GM21529 (cell line): ENCODE measurements around the gene TNFRSF12A.

Experiments
- ATAC-seq: cut with Tn5 transposase; IDR thresholded peaks from one replicate; pipeline ENCODE4 v1.9.1; 2021; ENCODE audit not compliant: unreplicated experiment

The TNFRSF12A gene, protein sequence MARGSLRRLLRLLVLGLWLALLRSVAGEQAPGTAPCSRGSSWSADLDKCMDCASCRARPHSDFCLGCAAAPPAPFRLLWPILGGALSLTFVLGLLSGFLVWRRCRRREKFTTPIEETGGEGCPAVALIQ

DNA sequence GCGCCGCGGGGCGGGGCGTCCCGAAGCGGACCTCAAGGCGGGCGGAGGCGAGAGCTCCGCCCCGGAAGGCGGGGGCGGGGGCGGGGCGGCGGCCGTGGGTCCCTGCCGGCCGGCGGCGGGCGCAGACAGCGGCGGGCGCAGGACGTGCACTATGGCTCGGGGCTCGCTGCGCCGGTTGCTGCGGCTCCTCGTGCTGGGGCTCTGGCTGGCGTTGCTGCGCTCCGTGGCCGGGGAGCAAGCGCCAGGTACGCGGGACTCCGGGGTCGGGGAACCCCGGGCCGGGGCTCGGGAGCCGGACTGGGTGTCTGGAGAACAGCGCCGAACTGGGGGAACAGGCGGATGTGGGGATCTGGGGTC is at the start of gene TNFRSF12A:
Gene TNFRSF12A, plus strand, starts transcription at position 122 of the 357 bp plus-strand sequence. Its CDS starts 30 bp downstream, at position 152.
- ATAC-seq: no peak

DNA sequence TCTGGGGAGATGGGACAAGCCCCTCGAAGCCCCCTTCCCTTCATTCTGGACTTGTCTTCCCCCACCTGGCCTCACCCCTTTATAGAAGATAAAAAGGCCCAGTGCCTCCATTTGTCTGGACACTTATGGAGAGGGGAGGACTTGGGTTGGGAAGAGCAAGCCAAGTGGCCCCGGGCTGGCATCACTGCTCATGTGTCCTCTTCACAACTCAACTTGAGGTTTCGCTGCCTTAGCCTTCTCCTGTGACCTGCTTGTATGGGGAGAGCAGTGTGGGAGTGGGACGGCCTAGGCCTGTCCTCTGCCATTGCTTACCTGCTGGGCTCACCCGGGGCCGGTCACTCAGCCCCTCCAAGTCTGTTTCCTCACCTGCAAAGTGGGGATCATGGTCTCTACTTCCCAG is 49.6 kb upstream of the TNFRSF12A start:
- ATAC-seq: no peak

DNA sequence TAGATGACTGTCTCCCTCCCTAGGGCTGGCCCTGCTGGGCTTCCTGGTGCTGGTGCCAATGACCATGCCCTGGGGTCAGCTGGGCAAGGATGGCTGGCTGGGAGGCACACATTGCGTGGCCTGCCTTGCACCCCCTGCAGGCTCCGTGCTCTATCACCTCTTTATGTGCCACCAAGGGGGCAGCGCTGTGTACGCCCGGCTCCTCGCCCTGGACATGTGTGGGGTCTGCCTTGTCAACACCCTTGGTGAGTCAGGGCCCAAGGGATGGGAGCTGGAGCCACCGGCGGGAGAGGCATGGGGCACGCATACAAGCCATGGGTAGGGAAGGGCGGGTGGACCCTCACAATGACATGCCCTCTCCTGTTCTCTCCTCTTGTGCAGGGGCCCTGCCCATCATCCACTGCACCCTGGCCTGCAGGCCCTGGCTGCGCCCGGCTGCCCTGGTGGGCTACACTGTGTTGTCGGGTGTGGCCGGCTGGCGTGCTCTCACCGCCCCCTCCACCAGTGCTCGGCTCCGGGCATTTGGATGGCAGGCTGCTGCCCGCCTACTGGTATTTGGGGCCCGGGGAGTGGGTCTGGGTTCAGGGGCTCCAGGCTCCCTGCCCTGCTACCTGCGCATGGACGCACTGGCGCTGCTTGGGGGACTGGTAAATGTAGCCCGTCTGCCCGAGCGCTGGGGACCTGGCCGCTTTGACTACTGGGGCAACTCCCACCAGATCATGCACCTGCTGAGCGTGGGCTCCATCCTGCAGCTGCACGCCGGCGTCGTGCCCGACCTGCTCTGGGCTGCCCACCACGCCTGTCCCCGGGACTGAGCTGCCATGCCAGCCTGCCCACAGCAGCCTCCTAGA is 48.8 kb upstream of the TNFRSF12A start:
- no peak for ATAC-seq

DNA sequence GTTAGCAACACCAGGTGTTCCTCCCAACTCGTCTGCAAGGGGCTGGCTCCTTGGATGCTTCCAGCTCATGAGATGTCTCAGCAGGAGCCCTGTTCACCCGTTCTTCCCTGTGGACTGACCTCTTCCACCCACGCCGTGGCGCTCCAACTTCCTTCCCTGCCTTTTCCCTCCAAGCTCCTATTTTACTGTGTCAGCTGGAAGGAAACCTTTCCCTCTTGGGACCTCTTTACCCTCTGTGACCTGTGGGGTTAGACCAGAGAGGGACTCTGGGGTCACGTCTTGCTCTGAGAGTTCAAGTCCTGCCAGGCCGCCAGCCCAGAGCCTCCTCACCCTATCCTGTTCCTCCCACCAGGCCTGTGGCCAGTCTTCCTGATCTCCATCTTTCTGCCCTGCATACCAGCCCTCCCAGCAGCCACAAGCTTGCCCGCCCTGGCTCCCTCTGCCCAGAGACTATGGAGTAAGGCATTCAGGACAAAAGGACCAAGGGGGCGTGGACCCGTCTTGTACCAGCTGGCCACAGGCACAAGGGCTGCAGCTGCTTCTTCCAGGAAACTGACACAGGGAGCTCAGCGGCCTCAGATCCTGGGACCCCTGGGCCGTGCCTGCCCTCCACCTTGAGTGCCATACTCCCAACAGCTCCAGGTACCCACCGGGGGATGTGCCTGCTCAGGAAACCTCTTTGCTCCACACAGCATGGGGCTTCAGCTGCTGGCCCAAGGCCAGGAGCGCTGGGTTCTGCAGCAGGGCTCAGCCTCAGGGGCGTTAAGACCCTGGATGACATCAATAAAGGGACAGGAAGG is 48.0 kb upstream of the TNFRSF12A start:
- ATAC-seq: no peak

DNA sequence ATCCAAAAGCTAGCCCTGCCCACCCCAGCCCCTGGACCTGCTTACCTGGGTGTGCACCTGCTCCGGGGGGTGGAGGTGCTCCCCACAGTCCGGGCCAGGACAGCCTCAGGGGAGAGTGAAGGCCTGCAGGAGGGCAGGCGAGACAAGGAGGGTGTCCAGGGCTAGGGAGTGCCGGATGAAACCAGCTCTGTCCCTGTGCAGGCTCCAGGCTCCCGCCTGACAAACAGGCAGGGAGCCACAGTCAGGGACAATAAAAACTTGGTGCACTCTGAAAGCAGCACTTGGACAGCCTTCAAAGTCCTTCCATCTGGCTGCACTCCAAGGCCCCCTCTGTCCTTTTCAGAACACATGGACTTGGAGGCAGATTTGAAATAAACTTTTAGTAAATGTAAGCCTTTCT is 47.1 kb upstream of the TNFRSF12A start:
- ATAC-seq: no peak

DNA sequence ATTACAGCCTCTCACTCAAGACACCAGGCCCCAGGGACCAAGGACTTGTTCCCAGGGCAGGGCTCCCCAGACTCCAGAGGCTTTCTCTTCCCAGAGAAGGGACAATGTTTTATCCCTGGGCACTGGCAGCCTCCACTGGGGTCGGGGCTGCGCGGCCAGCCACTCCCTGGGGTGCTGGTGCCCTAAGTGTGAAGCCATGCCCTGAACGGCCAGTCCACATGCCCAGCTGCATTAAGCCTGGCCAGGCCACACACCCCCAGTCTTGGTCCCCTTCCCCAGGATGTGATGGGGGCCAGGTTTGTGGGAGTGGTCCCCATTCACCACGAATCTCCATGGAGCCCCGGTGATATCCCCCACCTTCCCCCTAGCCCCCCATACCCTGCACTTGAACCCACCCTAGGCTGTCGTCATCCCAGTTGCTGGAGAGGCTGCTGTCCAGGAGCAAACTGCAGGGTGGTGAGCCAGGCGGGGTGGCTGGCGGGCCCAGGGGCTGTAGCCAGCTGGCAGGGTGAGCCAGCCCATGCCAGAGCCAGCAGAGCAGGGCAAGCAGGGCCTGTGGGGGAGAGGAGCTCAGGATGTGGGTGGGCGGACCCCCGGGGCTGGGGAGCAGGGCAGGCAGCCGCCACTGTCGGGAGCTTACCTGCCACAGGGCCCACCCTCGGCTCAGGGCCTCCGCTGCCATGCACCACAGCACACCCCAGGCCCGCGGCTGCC is 46.4 kb upstream of the TNFRSF12A start:
- ATAC-seq: no peak

DNA sequence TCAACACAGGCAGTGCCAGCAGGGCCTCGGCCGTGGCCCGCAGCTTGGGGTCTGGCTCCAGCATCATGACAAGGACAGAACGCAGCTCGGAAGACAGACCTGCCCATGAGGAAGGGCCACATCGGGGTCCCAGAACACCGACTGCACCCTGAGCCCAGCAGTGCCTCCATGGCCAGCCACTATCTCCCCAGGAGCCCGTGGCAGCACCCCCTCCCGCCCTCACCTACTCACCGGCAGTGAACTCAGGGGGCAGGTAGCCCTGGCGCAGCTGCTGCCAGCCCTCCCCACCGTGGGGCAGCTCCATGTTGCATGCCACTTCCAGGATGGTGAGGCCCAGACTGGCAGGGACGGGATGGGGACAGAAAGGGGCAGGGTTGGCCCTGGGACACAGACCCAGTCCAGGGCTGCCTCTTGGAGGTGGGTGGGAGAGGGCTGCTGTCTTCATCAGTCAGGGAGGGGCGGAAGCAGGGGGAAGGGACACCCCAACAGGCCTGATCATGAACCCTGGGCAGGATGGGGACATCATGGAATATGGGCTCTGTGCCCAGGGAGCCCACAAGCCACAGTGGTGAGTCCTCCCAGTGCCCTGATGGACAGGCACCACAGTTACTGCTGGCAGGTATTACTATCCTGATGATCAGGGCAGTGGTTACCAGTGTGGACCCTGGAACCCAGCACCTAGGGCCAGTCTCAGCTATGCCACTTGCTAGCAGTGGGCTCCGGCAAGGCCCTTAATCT is 45.7 kb upstream of the TNFRSF12A start:
- ATAC-seq: no peak

DNA sequence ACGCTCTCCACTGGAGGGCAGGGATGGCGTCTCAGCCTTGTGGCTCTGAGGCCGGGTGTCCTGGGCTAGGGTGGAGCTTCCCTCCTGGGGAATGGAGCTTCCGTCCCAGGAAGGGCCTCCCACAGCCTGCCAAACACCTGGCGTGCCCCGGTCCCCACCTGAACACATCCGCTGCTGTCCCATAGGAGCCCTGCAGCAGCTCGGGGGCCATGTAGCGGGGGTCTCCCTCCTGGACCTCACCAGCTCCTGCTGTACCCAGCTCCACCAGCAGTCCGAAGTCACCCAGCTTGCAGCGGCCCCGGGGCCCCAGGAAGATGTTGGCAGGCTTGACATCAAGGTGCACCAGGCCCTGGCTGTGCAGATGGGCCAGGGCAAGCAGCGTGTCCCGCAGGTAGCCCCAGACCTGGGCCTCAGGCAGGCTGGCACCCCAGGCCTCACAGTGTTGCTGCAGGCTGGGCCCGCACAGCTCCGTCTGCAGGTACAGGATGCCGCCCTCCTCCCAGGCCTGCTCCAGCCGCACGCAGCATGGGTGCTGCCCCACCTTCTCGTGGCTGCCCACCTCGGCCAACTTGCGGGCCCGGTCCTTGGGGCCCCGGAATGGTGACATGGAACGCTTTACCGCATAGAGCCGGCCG is 44.9 kb upstream of the TNFRSF12A start:
- ATAC-seq: no peak

DNA sequence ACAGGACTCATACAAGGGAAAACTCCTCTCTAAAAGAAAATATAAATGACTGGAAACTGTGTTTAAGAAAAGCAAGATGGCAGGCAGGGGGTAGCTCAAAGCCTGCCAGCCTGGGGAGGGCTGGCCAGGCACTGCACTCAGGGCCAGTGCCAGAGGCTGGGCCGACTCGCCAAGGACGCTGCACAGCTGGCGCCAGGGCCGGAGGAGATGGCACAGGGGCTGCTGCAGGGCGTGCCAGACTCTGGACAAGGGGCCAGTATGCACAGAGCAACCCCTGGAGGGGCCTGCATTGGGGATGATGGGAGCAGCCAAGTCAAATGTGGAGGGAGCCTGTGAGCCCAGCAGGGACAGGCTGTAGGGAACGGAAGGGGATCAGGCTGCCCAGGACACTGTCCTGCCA is 44.0 kb upstream of the TNFRSF12A start:
- ATAC-seq: no peak

DNA sequence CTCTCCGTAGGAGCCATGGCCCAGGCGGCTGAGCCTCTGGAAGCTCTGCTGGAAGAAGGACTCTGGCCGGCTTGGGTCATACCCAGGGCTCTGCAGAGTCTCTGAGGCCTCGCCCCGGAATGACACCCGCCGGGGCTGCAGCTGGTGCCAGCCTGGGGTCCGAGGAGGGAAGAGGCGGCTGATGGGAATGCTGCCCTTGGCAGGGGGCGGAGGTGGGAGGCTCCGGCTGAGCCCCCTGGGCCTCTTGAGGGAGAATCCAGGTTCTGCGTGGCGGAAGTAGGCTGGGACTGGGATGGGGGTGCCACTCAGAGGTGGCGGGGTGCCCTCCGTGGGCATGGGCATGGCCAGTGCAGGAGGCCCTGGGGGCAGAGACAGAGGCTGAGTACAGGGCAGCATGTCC is 43.5 kb upstream of the TNFRSF12A start:
- ATAC-seq: no peak

DNA sequence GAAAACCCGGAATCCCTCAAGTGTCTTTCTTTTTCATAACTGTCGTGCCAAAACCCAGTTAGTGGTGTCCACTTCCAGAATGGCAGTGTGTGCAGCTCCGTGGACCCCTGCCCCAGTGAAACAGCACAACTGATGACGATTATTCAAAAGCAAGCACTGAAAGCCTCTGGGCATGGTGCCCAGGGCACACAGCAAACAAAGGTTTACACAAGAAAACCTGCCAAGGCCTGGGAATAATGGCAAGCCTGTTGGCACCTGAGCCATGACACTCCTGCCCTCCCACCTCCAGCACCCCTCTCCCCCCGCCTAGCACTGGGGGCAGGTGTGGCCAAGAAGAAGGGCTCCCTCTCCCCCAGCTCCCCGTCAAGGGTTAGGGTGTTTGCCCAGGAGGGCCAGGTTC is 42.7 kb upstream of the TNFRSF12A start:
- ATAC-seq: no peak

DNA sequence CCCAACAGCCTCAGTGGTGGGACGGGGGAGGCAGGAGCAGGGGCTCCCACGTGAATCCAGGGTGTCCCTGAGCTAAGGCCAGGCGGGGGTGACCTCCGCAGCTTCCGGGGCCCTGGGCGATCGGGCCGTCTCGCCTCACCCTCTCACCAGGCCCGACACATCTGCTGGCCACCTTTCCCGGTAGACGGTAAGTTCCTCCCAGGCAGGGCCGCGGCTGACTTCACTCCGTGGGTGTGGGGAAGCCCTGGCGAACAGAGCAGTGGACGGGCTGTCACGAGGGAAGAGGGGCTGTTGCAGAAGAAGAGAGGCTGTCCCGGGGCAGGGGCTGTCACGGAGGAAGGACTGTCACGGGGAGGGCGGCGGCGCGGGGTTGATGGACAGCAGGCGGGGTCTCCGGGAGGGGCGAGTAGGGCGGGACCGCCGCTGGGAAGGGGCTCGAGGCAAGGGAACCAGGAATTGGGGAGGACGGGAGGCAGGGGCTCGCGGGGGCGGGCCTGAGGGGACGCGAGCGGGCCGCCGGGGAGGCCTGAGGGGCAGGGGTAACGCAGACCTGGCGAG is 40.4 kb upstream of the TNFRSF12A start:
- ATAC-seq: peak; percentile 2

DNA sequence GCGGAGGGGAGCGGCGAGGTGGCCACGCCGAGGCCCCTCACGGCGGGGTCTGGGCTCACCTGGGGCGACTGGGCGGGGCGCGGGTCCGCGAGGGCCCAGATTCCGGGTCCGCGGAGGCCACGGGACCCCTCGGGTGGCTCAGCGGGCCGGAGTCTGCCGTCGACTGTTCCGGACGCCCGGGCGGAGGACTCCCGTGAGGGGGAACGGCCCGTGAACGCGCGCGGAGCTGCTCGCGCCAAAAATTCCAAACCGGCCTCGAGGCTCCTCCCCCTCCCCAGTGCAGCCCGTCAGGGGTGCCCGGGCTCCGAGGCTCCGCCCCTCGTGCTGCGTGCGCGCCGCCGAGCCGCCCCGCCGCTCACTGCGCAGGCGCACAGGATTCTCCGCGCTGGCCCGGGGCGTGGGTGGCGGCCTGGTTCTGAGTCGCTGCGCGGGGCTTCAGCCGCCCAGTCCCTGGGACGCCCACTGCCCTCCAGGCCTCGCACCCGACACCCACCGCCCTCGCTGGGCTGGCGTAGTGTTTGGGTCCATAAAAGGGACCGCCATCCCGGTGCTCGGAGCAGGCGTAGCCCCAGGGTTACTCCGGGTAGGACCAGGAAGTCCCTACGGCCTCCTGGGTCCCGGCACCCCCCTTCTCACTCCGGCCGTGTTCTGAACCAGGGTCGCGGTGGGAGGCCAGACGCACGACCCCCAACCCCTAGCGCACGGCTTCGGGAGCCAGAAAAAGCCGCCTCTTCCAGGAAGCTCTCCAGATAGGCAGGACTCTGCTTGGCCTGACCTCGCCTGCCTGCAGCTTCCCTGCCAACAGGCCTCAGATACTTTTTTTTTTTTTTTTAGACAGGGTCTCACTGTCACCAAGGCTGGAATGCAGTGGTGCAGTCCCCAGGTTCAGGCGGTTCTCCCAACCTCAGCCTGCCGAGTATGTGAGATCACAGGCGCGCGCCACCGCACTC is 39.7 kb upstream of the TNFRSF12A start, which contains the start of gene PKMYT1:
Gene PKMYT1, minus strand, starts transcription at position 220 of the 950 bp plus-strand sequence. CDS start 789 bp downstream, outside the sequence.
- ATAC-seq: peak; percentile 63

DNA sequence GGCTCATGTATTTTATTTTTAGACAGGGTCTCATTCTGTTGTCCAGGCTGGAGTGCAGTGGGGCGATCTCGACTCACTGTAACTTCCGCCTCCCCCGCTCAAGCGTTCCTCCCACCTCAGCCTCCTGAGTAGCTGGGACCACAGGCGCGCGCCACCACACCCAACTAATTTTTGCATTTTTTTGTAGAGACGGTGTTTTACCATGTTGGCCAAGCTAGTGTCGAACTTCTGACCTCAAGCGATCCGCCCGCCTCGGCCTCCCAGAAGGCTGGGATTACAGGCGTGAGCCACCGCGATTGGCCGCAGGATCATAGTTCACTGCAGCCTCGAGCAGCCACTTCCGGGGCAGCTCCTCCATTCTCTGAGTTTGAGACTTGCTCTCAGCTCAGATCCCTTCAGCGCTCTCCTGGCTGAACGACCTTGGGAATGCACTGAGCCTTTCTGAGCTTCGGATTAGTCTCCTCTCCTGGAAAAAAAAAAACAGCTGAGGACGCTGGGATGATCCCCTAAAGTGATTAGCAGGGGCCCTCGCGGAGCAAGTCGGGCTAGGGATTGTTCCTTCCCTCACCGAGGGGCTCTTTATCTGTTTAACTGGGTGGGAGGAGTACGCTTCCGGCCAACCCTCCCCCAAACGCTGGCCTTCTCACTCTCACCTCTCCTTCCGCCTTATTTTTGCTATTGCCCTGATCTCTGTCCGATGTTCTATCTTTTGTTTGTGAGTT is 38.8 kb upstream of the TNFRSF12A start:
- ATAC-seq: no peak

DNA sequence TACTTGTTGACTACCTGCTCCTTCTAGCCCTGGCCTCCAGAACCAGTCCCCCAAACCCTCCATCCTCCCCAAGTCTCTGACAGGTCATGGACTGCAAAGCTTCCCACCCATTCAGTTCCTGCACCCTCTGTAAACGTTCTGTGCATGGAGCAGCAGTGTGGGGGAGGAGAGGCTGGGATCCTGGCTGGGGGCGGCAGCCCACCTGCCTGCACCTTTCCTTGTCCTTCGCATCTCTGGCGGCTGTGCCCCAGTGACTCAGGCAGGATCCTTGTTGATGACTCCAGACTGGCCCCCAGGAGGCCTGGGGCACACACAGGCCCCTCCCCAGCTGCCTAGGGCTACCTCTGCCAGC is 38.3 kb upstream of the TNFRSF12A start:
- ATAC-seq: no peak

DNA sequence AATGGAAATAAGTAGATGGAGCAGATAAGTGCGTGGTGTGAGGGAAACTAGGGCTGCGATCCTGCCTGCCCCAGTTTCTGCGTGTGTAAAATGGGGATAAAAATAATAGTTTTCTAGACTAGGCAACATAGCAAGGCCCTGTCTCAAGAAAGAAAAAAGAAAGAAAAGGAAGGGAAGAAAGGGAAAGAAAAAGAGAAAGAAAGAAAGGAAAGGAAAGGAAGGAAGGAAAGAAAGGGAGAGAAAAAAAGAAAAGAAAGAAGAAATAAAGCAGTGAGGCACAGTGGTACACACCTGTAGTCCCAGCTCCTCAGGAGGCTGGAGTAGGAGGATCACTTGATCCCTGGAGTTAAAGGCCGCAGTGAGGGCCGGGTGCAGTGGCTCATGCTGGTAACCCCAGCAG is 37.8 kb upstream of the TNFRSF12A start:
- ATAC-seq: no peak

DNA sequence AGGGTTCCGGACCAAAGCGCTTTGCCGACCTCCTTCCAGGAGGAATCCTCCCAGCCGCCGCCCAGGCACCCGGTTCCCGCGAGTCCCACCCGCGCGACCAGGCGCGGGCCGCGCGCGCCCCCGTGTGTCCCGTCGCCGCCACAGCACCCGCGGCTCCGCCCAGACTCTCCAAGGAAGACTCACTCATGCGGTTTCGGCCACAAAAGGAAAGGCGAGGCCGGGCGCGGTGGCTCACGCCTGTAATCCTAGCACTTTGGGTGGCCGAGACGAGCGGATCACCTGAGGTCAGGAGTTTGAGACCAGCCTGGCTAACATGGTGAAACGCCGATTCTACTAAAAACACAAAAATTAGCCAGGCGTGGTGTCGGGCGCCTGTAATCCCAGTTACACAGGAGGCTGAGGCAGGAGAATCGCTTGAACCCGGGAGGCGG is 36.4 kb upstream of the TNFRSF12A start:
- no peak for ATAC-seq

DNA sequence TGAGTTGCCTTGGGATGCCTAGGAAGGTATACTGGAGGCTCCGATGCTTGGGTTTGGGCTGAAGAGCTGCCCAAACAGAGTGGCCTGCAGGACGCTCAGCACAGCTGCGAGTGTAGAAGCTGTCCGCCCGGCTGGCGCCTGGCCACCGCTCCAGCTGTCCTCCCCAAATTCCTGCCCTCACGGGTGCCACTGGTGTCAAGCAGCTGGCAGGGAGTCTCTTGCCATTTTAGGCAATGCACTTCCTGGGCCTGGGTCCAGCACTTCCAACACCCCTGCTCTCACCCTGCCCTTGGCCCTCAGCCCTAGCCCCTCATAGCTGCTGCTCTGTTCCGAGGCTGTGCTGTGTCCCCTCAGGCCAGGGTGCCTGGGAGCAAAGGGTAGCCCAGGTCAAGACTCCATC is 34.7 kb upstream of the TNFRSF12A start:
- ATAC-seq: no peak
